Left ventricle myocardium inferior (tissue), 1 donor: ENCODE data around the gene LBH. TPM values are rescaled to one million over a fixed set of nuclear protein-coding genes. Genes with fewer than 3 reads are reported as not detected.

Experiments
- DNase-seq: peaks from one replicate; pipeline ENCODE4 v3.0.0-alpha.2; 2020
- H3K27ac ChIP-seq: fragments of 200-600 bp; replicated peaks from 2 replicates; pipeline ENCODE4 v1.8.0; 2021
- H3K27me3 ChIP-seq: fragments of 200-600 bp; 2 replicates; pipeline ENCODE4 v1.8.0; 2021; ENCODE audit warnings: low read depth
- H3K36me3 ChIP-seq: fragments of 200-600 bp; 2 replicates; pipeline ENCODE4 v1.8.0; 2021
- H3K4me1 ChIP-seq: fragments of 200-600 bp; 2 replicates; pipeline ENCODE4 v1.8.0; 2021
- H3K4me3 ChIP-seq: fragments of 200-600 bp; 2 replicates; pipeline ENCODE4 v1.8.0; 2021; ENCODE audit warnings: mild to moderate bottlenecking, moderate library complexity
- H3K9me3 ChIP-seq: fragments of 200-600 bp; replicated peaks from 2 replicates; pipeline ENCODE4 v1.8.0; 2021
- intact Hi-C: fragments of 100-400 bp; cut with micrococcal nuclease; formaldehyde crosslinking; loops from one replicate; pipeline ENCODE4 v1.11.0; 2022
- total RNA-seq: library from RNA; stranded (reverse); fragmentation: NEBNext Ultra II Directional; extraction: Animal tissue kit (Norgen Biotek cat#: 25700); gene quantifications from one replicate; pipeline ENCODE4 v1.2.1, GENCODE V29; 2021
- TF ChIP-seq, protein P1 (sequence below): fragments of 200-600 bp; IDR thresholded peaks from 2 replicates; pipeline ENCODE4 v1.8.0; 2021; ENCODE audit warnings: antibody characterized with exemption, mild to moderate bottlenecking, borderline replicate concordance
- donor health status: DM: no; HTN: yes; CAD: no; lungs with severe emphysema.

The LBH gene
- total RNA-seq, 1 donor from 2014 or later = 200 TPM

DNA sequence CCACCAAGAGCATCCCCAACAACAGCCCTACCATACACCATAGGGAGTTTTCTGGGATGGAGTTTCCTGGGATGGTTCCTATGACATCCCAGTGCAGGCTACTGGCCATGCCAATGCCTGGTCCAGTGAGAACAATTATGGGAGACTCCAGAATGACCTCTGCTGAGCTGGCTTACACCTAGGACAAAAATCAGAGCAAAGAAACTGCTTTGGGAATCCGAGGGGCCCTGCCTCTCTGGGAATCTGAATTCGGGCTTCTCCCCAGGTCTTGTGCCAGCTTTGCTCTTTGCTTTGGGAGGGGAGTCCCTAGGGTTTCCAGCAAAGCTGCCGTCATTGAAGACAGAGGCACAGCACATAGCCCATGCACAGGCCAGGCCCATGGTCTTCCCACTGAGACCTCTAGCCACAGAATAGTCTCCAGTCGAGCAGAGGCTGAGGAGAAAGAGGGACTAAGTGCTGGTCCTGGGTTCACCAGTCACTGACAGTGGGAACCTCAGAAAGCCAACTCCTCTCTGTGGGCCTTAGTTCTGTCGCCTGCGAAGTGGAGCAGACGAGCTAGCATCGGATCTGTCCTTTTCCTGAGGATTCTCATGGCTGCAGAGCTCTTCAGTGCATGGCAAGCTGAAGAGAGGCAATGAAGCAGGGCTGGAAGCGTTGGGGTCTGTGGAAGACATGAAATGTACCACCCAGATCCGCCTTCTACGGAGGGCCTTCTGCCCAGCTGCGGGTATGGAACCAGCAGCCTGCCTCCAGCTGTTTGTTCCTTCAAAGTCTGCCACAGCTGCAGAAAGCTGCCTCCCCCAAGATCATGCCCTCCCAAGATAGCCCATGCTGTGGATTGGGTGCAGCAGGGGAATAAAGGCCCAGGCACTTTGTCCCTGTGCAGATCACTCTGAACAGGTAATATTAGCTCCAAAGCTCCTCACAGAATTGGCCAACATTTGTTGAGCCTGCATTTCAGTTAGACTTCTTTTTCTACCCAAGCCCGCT is 11.2 kb upstream of the LBH start:
- no peak overlapping the region for H3K27ac ChIP-seq
- intact Hi-C loops = no loop called here
- H3K36me3 ChIP-seq = no peaks in the 10 kb centered on the region
- no peak for DNase-seq
- H3K9me3 ChIP-seq = no peaks in the 10 kb centered on the region
- H3K4me3 ChIP-seq = no peak overlapping the region
- no peaks in the 10 kb centered on the region for H3K27me3 ChIP-seq
- TF ChIP-seq, protein P1, sequence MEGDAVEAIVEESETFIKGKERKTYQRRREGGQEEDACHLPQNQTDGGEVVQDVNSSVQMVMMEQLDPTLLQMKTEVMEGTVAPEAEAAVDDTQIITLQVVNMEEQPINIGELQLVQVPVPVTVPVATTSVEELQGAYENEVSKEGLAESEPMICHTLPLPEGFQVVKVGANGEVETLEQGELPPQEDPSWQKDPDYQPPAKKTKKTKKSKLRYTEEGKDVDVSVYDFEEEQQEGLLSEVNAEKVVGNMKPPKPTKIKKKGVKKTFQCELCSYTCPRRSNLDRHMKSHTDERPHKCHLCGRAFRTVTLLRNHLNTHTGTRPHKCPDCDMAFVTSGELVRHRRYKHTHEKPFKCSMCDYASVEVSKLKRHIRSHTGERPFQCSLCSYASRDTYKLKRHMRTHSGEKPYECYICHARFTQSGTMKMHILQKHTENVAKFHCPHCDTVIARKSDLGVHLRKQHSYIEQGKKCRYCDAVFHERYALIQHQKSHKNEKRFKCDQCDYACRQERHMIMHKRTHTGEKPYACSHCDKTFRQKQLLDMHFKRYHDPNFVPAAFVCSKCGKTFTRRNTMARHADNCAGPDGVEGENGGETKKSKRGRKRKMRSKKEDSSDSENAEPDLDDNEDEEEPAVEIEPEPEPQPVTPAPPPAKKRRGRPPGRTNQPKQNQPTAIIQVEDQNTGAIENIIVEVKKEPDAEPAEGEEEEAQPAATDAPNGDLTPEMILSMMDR = no peak
- peaks cover 45% of the 10 kb centered on the region for H3K4me1 ChIP-seq

DNA sequence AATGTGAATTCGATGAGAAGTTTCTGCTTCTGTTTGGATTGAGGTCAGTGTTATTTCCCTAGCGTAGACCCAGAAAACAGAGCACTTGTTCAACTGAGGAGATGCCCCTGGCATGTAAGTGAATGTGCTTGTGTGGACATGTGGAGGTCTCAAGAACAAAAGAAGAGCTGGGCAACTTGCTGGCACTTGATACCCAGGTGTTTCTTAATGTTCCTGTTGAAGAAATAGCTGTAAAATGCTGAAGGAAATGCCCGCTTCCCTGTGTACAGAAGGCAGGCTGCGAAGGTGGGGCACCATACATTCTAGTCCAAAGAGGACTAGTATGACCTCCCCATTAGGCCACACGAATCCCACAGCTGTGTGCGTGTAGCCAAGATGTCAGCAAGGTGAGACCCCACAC is 9.8 kb upstream of the LBH start:
- TF ChIP-seq, protein P1 = no peak
- intact Hi-C loops = no loop called here

DNA sequence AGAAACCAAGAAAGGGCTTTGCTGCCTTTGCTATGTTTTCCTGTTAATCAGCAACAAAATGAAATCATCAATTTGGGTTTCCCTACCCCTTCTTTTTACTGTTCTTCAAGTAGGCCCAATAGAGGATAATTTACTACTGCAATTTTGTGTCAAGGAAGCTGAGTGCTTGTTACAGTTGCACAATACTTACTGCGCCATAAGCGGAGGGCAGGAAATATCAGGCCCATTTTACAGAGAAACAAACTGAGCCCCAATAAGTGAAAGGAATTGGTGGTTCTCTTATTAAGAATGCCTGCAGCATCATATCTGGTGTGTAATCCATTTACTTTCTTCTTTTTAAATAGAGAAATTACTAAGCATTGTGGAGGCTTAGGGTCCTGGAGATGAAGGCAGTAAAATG is 9.3 kb upstream of the LBH start:
- no peak for DNase-seq
- no peak overlapping the region for H3K4me3 ChIP-seq
- H3K27me3 ChIP-seq = no peaks in the 10 kb centered on the region
- TF ChIP-seq, protein P1 = no peak
- peaks cover 45% of the 10 kb centered on the region for H3K4me1 ChIP-seq
- H3K9me3 ChIP-seq = no peaks in the 10 kb centered on the region
- no peak overlapping the region for H3K27ac ChIP-seq
- intact Hi-C loops = no loop called here
- no peaks in the 10 kb centered on the region for H3K36me3 ChIP-seq

More for the DNA sequence above, 9.8 kb upstream of the LBH start:
- no peaks in the 10 kb centered on the region for H3K27me3 ChIP-seq
- H3K9me3 ChIP-seq = no peaks in the 10 kb centered on the region
- H3K27ac ChIP-seq = no peak overlapping the region
- DNase-seq = no peak
- no peaks in the 10 kb centered on the region for H3K36me3 ChIP-seq
- H3K4me1 ChIP-seq = peaks cover 45% of the 10 kb centered on the region
- H3K4me3 ChIP-seq = no peak overlapping the region

DNA sequence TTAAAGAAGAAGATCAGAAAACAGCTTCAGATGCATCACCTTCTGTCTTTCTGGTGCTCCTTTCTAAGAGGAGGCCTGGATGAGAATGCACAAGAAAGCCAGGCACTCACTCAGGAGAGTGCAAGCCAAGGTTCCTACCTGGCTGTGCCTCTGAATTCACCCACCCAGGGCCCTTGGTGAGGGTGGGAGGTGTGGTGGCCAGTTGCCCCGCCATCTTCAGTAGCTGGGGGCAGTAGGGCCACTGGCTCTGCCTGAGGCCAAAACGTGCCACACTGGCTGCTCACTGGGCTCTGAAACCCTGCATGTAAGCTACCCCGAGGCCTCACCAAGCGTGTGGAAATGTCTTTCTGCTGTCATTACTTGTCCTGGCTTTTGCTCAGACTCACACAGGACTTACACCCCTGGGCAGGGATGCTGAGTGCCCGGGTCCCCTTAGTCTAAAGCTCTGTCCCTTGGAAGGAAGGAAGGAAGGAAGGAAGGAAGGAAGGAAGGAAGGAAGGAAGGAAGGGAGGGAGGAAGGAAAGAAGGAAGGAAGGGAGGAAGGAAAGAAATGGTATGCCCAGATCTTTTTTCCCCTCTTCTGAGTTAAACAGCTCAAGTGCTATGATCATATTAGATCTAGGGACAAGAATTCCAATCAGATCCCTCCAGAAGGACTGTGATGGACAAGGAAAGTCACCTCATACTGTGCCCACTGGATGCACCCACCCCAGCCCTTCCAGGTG is 8.5 kb upstream of the LBH start:
- Histone ChIP-seq H3K4me3 (no peak overlapping the region), H3K9me3 (no peaks in the 10 kb centered on the region), H3K4me1 (peaks cover 38% of the 10 kb centered on the region), H3K36me3 (no peaks in the 10 kb centered on the region), H3K27me3 (no peaks in the 10 kb centered on the region), H3K27ac (peak overlapping the region; percentile 81)
- no peak for DNase-seq
- TF ChIP-seq, protein P1 = no peak
- intact Hi-C loops = no loop called here

DNA sequence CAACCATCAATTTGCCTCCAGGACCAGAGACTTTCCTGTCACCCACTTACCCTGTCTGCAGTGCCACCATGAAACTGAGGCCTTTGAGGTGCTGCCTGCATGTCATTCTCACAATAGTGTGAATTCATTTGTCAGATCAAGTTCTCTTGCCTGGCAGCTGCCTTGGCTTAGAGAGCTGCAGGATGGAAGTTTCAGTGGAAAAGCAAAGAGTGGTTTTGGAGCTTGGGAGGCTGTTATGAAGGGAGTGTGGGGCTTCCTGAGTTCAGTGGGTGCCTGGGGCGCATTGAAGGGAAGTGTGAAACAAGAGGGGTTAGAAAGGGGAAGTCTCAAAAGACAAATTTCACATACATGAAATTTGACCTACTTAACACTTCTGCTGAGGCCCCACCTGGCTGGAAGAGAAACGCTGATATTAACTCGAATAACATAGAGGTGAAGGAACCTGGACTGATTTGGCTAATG is 7.9 kb upstream of the LBH start:
- no peaks in the 10 kb centered on the region for H3K9me3 ChIP-seq
- no peaks in the 10 kb centered on the region for H3K36me3 ChIP-seq
- intact Hi-C loops = no loop called here
- no peak overlapping the region for H3K4me3 ChIP-seq
- TF ChIP-seq, protein P1 = no peak
- H3K27ac ChIP-seq = peak overlapping the region; percentile 81
- peaks cover 36% of the 10 kb centered on the region for H3K4me1 ChIP-seq
- no peaks in the 10 kb centered on the region for H3K27me3 ChIP-seq
- DNase-seq = no peak
